K562 (cell line): ENCODE measurements around the gene KYAT1.

ENCODE experiments used
- BHLHE40 ChIP-seq: IDR thresholded peaks from 2 replicates; pipeline ENCODE4 v1.6.1; 2011; ENCODE audit warnings: low read length, improper control_type of control experiment
- CHD1 ChIP-seq: fragments of 200-600 bp; sonication (generic); IDR thresholded peaks from one replicate; pipeline ENCODE4 v1.6.1; 2012; ENCODE audit warnings: mild to moderate bottlenecking, moderate library complexity, low read length, inconsistent platforms
- POLR2A ChIP-seq: fragments of 450-650 bp; conservative IDR thresholded peaks from 2 replicates; pipeline ENCODE4 v1.6.1; 2016
- TF ChIP-seq, protein P1 (sequence below): fragments of 450-650 bp; conservative IDR thresholded peaks from 2 replicates; pipeline ENCODE4 v1.6.1; 2016; ENCODE audit warnings: missing genetic modification characterization, low read depth, mild to moderate bottlenecking, control low read depth, missing compliant biosample characterization

DNA sequence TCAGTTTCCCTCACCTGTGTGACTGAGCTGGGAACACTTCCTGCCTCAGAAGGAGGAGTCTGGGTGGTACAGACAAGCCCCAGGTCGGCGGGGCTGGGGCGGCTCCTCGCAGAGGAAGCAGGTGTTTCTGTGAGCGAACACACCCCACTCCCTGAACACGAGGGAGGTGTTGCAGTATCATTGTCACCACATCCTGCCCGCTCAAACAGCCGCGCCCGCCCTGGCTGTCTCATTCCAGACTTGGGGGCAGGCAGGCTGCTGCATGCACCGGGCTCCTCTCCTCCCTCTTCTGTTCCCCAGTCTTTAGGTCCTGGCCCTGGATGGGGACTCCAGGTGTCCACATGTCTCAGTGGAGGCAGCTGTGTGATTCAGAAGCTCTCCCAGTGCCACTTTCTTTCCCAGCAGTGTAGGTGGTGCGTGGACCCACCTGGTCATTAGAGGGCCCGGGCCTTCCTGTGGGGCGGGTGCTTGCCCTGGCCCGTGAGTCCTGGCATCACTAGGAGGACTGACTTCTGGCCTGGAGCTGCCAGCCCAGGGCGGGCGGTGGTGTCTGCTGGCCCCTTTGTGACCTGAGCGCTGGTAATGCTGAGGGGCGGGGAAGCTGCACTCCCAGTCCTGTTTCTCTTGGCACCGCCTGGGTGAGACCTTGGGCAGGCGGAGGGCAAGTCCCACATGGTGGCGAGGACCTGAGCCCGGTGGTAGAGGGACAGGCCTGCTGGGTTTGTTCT is 20.8 kb upstream of the KYAT1 start:
- no peak for TF ChIP-seq BHLHE40
- TF ChIP-seq CHD1, result no peak
- TF ChIP-seq, protein P1, sequence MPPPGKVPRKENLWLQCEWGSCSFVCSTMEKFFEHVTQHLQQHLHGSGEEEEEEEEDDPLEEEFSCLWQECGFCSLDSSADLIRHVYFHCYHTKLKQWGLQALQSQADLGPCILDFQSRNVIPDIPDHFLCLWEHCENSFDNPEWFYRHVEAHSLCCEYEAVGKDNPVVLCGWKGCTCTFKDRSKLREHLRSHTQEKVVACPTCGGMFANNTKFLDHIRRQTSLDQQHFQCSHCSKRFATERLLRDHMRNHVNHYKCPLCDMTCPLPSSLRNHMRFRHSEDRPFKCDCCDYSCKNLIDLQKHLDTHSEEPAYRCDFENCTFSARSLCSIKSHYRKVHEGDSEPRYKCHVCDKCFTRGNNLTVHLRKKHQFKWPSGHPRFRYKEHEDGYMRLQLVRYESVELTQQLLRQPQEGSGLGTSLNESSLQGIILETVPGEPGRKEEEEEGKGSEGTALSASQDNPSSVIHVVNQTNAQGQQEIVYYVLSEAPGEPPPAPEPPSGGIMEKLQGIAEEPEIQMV (tag), result no peak
- no peak for TF ChIP-seq POLR2A
